Keratinocyte (primary cell): ENCODE measurements around the gene DIP2C. TPM values are rescaled to one million over a fixed set of nuclear protein-coding genes. Genes with fewer than 3 reads are reported as not detected.

Source experiments
- DNase-seq: peaks from one replicate; pipeline ENCODE4 v3.0.0-alpha.2; 2011; ENCODE audit warnings: low read depth, missing footprints, low spot score
- FAIRE-seq: peaks from 2 replicates; lab custom pipeline; 2011; peaks lifted over from hg19 to GRCh38; lab: Jason Lieb, UNC
- H2AFZ ChIP-seq: 2 replicates; pipeline ENCODE4 v1.6.0; 2012; ENCODE audit warnings: low read length, control low read depth, inconsistent platforms; ENCODE audit not compliant: control insufficient read depth
- H3K27ac ChIP-seq: 2 replicates; pipeline ENCODE4 v1.5.1; 2011; ENCODE audit warnings: low read length; ENCODE audit not compliant: control insufficient read depth, insufficient read depth
- H3K27me3 ChIP-seq: 3 replicates; pipeline ENCODE4 v1.6.0; 2011; ENCODE audit warnings: low read length; ENCODE audit not compliant: control insufficient read depth, insufficient read depth; ENCODE audit errors: extremely low read depth
- H3K36me3 ChIP-seq, 2 experiments: 2 replicates in 1 of 2; 3 replicates in 1 of 2; pipeline ENCODE4 v1.5.1; 2011; ENCODE audit warnings: low read length in 2 of 2, mild to moderate bottlenecking in 1 of 2; ENCODE audit not compliant: control insufficient read depth in 2 of 2, insufficient read depth in 2 of 2; ENCODE audit errors: extremely low read depth in 1 of 2
- H3K4me1 ChIP-seq: 3 replicates; pipeline ENCODE4 v1.5.1; 2011; ENCODE audit warnings: low read length; ENCODE audit not compliant: control insufficient read depth, insufficient read depth; ENCODE audit errors: extremely low read depth
- H3K4me2 ChIP-seq: 3 replicates; pipeline ENCODE4 v1.6.0; 2011; ENCODE audit warnings: low read depth, low read length; ENCODE audit not compliant: control insufficient read depth, insufficient read depth; ENCODE audit errors: extremely low read depth
- H3K4me3 ChIP-seq, 3 experiments: fragments of 200-600 bp in 1 of 3; sonication (generic) in 1 of 3; 2 replicates in 2 of 3; 3 replicates in 1 of 3; pipeline ENCODE4 v1.5.1; 2011 to 2016; ENCODE audit warnings: low read length in 3 of 3, mild to moderate bottlenecking in 3 of 3, control low read depth in 2 of 3, inconsistent platforms in 1 of 3, low read depth in 1 of 3, mixed read lengths in 1 of 3, mixed run types in 1 of 3, moderate library complexity in 1 of 3; ENCODE audit not compliant: control insufficient read depth in 2 of 3, insufficient read depth in 2 of 3; ENCODE audit errors: extremely low read depth in 1 of 3
- H3K79me2 ChIP-seq: 2 replicates; pipeline ENCODE4 v1.6.0; 2012; ENCODE audit warnings: low read length; ENCODE audit not compliant: control insufficient read depth, insufficient read depth
- H3K9ac ChIP-seq: 3 replicates; pipeline ENCODE4 v1.6.0; 2011; ENCODE audit warnings: low read length; ENCODE audit not compliant: control insufficient read depth, insufficient read depth; ENCODE audit errors: extremely low read depth
- H3K9me1 ChIP-seq: 3 replicates; pipeline ENCODE4 v1.6.0; 2011; ENCODE audit warnings: low read length; ENCODE audit not compliant: control insufficient read depth, insufficient read depth; ENCODE audit errors: extremely low read depth
- H3K9me3 ChIP-seq: 2 replicates; pipeline ENCODE4 v1.5.1; 2012; ENCODE audit warnings: low read depth, low read length; ENCODE audit not compliant: control insufficient read depth
- H4K20me1 ChIP-seq: 3 replicates; pipeline ENCODE4 v1.6.0; 2011; ENCODE audit warnings: low read length; ENCODE audit not compliant: control insufficient read depth, insufficient read depth; ENCODE audit errors: extremely low read depth
- EZH2 ChIP-seq: IDR thresholded peaks from one replicate; pipeline ENCODE4 v1.6.1; 2012; ENCODE audit warnings: inconsistent platforms, mild to moderate bottlenecking, low read length, moderate library complexity
- dilution Hi-C: fragments of 300-500 bp; cut with MboI; formaldehyde crosslinking; loops from one replicate; pipeline ENCODE4 v1.7.0; 2020; ENCODE audit warnings: low sequenced_read_pairs; ENCODE audit not compliant: extremely low pct_ligation_motif_present
- polyA plus RNA-seq, 5 experiments: library from polyadenylated mRNA; depleted of rRNA in 3 of 5; stranded (reverse) in 3 of 5; stranded (forward) in 1 of 5; unstranded in 1 of 5; fragments of >200 nt; gene quantifications; 1 replicate in 1 of 5; 2 replicates in 3 of 5; 3 replicates in 1 of 5; pipeline versions ENCODE4 v1.2.1 to v1.2.3, GENCODE V29; 2011 to 2012; ENCODE audit warnings: missing spikeins in 2 of 5, low read depth in 1 of 5, low replicate concordance in 1 of 5
- TF ChIP-seq, protein P1 (sequence below), 3 experiments: IDR thresholded peaks in 1 of 3; conservative IDR thresholded peaks in 1 of 3; optimal IDR thresholded peaks in 1 of 3; 2 replicates in 2 of 3; 3 replicates in 1 of 3; pipeline versions ENCODE3 to v1.5.1; 2011; ENCODE audit warnings: low read length in 3 of 3, mild to moderate bottlenecking in 3 of 3, moderate library complexity in 2 of 3, control low read depth in 1 of 3, inconsistent platforms in 1 of 3; ENCODE audit not compliant: insufficient read depth in 2 of 3; ENCODE audit errors: extremely low read depth in 1 of 3

DIP2C gene
- polyA plus RNA-seq, 1 donor (not counting 4 experiments of a cell fraction or from before 2014, with no cell fraction given), result 1.3 TPM

DNA sequence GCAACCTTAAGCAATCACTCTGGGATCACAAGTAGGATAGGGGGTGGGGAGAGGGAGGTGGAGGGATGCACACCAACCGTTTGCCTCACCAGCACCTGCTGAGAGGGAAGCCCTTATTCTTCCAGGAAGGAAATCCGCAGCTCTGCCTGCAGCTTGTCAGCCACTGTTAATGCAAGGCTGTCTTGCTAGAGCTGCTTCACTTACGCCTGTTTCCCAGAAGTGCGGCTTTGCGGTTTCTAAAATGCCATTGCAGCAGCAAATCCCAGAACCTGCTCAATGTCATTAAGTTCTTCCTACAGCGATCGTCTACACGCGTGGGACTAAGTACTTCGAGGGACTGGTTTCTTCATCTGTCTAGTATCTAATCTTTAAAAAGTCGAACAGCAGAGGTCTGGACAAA lies 363.1 kb downstream of the DIP2C start:
- Histone ChIP-seq H3K27ac (no peak overlapping the region), H3K9ac (no peak overlapping the region), H3K79me2 (no peaks in the 10 kb centered on the region), H3K4me3 (no peak overlapping the region), H3K4me2 (no peak overlapping the region), H3K9me3 (no peaks in the 10 kb centered on the region), H3K9me1 (no peaks in the 10 kb centered on the region), H4K20me1 (no peaks in the 10 kb centered on the region), H3K27me3 (no peaks in the 10 kb centered on the region), H3K36me3 (no peaks in the 10 kb centered on the region), H3K4me1 (peaks cover 35% of the 10 kb centered on the region), H2AFZ (no peak overlapping the region)
- TF ChIP-seq, protein P1, sequence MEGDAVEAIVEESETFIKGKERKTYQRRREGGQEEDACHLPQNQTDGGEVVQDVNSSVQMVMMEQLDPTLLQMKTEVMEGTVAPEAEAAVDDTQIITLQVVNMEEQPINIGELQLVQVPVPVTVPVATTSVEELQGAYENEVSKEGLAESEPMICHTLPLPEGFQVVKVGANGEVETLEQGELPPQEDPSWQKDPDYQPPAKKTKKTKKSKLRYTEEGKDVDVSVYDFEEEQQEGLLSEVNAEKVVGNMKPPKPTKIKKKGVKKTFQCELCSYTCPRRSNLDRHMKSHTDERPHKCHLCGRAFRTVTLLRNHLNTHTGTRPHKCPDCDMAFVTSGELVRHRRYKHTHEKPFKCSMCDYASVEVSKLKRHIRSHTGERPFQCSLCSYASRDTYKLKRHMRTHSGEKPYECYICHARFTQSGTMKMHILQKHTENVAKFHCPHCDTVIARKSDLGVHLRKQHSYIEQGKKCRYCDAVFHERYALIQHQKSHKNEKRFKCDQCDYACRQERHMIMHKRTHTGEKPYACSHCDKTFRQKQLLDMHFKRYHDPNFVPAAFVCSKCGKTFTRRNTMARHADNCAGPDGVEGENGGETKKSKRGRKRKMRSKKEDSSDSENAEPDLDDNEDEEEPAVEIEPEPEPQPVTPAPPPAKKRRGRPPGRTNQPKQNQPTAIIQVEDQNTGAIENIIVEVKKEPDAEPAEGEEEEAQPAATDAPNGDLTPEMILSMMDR (optimal IDR thresholded peaks at IDR 0.05 in 1 of 3, IDR thresholded peaks at IDR 0.05 in 1 of 3, conservative IDR thresholded peaks at IDR 0.05 in 1 of 3; ENCODE audit: extremely low read depth in 1 of 3, insufficient read depth in 2 of 3, low read length in 3 of 3), result no peak
- TF ChIP-seq EZH2, result no peak
- dilution Hi-C loops, result no loop called here
- DNase-seq, result no peak
- FAIRE-seq, result no peak

GRCh38 chr10:325282-325681 lies 364.2 kb downstream of the DIP2C start:
- H3K4me3 ChIP-seq, result no peak overlapping the region
- no peaks in the 10 kb centered on the region for H3K9me1 ChIP-seq
- FAIRE-seq (no peak), DNase-seq (no peak)
- H3K36me3 ChIP-seq, result no peaks in the 10 kb centered on the region
- no peak overlapping the region for H3K9ac ChIP-seq
- no peaks in the 10 kb centered on the region for H3K27me3 ChIP-seq
- no peak overlapping the region for H3K27ac ChIP-seq
- H3K4me1 ChIP-seq, result peaks cover 35% of the 10 kb centered on the region
- H4K20me1 ChIP-seq, result no peaks in the 10 kb centered on the region
- H3K9me3 ChIP-seq, result no peaks in the 10 kb centered on the region
- H2AFZ ChIP-seq, result no peak overlapping the region
- dilution Hi-C loops, result no loop called here
- H3K4me2 ChIP-seq, result no peak overlapping the region
- TF ChIP-seq EZH2, result no peak
- TF ChIP-seq, protein P1 (optimal IDR thresholded peaks at IDR 0.05 in 1 of 3, IDR thresholded peaks at IDR 0.05 in 1 of 3, conservative IDR thresholded peaks at IDR 0.05 in 1 of 3; ENCODE audit: extremely low read depth in 1 of 3, insufficient read depth in 2 of 3, low read length in 3 of 3), result no peak
- H3K79me2 ChIP-seq, result no peaks in the 10 kb centered on the region
